Measurements from ENCODE around the gene CAVIN2.

Gene CAVIN2, protein sequence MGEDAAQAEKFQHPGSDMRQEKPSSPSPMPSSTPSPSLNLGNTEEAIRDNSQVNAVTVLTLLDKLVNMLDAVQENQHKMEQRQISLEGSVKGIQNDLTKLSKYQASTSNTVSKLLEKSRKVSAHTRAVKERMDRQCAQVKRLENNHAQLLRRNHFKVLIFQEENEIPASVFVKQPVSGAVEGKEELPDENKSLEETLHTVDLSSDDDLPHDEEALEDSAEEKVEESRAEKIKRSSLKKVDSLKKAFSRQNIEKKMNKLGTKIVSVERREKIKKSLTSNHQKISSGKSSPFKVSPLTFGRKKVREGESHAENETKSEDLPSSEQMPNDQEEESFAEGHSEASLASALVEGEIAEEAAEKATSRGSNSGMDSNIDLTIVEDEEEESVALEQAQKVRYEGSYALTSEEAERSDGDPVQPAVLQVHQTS

DNA sequence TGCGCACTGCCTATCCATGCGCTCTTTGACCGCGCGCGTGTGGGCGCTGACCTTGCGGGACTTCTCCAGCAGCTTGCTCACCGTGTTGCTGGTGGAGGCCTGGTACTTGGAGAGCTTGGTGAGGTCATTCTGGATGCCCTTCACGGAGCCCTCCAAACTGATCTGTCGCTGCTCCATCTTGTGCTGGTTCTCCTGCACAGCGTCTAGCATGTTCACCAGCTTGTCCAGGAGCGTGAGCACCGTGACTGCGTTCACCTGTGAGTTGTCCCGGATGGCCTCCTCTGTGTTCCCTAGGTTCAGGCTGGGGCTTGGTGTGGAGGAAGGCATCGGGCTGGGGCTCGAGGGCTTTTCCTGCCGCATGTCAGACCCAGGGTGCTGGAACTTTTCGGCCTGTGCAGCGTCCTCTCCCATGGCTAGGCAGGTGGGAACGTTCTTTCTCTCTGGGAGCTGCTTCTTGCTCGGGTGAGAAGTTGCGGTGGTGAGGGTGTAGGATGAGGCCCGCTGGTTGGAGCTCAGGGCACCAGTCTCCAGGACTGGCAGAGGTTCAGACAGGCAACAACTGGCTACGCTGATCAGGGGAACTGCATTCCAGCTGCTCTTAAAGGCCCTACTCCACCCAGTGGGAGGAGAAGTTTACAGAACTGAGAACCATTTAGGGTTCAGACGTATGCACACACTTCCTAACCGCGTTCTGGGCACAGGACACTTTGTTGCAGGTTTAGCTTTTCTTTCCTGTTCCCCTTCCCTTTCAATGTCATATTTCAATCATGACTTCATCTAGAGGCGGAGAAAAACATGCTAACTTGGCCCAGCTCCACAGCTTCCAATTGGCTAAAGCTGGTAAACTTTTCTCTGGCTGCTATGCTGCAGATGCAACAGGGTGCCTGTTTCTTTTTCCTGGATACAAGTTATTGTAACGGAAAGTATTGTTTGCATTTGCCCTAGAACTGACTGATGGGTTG is at the start of gene CAVIN2:
Gene CAVIN2, minus strand, starts transcription at position 574 of the 962 bp plus-strand sequence. Its CDS starts 163 bp downstream, at position 411.
- peak; percentile 94 for DNase-seq

DNA sequence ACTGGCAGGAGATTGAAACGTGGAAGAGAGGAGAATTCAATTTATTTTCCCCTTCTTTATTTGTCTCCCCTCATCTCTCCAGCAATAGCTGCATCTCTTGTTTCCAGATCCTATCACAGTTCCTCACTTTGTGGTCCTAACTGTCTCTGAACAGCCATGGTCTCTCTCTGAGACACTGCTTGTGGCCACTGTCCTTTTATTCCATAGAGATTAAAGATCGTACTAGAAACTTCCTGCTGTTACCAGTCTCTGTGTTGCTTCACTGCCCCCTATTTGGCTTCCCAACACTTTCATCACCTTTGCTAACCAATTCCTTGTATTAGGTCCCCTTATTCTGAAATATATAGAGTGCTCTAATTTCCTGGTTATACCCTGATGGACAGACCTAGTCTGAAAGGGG is 48.9 kb upstream of the CAVIN2 start:
- DNase-seq: no peak

DNA sequence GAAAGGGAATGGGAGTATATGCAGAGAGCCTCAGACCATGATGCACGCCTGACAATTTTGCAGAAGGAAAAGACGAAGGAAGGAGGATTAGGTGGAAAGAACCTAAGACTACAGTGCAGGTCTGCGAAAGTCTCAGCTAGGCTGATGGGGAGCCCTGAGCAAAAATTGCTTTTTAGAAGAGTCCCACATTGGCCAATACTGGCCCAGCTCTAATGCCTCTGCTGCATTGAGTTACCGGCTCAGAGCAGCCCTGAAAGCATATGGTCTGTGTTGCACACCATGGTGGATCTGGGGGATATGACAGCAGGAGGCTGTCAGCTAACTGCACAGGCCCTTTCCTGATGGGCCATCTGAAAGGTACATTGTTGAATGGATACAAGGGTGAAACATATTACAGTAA is 48.3 kb upstream of the CAVIN2 start:
- no peak for DNase-seq

DNA sequence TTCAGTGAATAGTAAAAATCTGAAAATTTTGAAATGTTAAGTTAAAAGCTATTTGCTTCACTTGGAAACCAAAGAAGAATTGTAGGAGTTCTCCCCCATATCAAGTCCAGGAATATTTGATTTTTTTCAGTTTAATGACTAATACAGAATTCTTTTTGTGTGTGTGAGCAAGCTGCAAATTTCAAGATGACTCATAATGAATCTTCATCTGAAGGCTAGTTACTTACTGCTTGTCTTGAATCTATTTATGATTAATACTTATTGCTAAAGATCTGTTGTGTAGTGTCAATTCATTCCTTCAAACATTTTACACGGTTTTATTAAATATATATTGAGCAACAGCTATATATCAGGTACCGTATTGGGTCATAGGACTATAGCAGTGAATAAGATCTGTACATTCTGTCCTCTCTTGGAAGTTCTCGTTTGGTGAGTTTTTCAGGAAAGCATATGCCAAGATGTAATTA is 47.8 kb upstream of the CAVIN2 start:
- peak; percentile 95 for DNase-seq

DNA sequence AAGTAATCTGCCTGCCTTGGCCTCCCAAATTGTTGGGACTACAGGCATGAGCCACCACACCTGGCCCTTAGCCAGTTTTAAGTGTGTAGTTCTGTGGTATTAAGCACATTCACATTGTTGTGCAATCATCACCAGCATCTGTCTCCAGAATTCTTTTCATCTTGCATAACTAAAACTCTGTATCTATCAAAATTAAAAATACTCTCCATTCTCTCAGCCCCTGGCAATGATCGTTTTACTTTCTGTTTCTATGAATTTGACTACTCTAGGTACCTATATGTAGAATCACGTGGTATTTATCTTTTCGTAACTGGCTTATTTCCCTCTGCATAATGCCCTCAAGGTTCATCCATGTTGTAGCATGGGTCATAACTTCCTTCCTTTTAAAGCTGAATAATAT is 45.5 kb upstream of the CAVIN2 start:
- DNase-seq: peak; percentile 91

DNA sequence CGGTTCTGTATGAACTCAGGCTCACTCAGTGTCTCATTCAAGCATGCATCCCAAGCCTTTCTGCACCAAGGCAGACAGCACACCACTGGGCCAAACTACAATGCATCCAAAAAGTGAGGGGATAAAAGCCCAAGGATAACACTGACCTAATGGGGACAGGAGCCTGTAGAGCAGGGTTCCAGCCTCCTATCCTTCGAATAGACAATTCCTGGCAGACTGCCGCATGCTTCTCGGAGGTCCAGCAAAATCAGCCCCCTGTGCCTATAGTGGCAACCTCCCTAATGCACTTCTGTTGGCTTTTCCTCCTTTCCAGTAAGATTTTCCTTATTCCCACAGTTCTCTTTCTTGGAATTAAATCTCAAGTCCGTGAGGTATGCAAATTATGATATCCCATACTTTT is 44.8 kb upstream of the CAVIN2 start:
- no peak for DNase-seq

DNA sequence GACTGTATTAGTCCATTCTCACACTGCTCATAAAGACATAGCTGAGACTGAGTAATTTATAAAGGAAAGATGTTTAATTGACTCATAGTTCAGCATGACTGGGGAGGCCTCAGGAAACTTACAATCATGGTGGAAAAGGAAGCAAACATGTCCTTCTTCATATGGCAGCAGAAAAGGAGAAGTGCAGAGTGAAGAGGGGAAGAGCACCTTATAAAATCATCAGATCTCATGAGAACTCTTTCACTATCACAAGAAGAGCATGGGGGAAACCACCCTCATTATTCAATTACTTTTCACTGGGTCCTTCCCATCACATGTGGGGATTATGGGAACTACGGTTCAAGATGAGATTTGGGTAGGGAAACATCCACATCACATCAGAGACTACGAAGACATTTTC is 43.0 kb upstream of the CAVIN2 start:
- DNase-seq: no peak

DNA sequence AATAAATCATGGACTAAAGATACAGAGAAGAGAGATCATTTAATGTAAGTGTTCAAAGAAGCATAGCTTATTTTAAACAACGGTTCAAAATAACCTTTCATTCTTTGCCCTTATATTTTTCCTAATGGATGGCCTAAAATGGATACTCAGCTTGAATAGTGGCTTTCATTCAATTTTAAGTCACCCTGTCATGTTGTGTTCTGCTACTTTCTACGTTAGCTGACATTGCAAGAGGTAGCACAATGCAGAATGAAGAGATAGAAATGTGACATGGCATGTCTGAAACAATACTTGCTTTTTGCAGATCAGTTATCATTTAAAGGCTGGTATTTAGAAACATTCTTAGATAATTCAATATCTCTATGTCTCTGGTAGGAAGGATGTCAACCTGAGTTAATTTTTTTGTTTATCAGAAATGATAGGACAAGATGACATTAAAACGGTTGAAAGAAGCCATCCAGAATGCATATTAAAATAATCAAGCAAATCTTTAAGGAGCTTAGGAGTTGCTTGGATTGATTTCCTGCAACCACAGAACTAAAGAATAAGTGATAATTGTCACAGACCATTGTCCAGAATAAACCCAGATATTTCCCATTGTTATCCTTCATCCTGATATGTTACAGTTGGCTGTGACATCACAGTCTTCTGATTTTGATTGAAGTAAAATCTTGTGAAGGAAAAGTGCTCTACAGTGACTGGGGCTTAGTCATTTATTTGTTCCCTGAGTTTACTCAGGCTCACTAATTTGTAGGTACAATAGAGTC is 41.7 kb upstream of the CAVIN2 start:
- DNase-seq: no peak

DNA sequence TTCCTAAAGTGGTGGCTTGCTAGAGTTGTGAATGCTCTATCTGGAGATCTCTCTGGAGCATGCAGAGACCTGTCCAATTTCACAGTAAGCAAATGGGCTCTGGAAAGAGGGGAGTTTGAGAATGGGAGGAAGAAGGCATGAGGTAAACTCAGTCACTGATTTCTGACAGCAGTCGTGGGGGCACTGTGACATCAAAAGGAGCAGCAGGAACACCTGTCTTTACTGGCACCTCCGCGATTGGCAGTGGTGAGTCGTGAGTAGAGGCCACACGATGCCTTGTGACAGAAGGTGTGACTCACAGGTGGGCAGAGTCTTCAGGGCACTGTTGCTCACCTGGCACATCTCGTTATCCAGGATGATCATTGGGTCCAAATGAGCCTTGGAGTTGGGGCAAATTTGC is 38.8 kb upstream of the CAVIN2 start:
- DNase-seq: no peak

DNA sequence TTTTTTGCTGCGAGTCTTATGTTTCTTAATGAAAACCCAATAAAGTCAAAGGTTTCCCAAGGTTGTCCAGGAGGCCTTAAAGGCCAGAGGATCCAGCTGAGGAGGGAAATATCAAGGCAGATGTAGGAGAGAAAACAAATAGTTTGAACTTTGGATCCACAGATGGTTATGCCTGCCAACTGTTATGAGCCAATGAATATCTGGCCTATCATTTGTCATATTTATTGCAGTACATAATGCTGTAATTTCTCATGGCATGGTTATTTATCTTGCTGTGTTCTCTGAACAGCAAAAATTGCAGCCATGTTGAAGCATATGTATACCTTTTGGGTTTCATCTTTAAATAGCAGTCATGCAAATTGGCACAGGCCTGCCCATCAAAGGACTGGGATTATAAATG is 38.2 kb upstream of the CAVIN2 start:
- DNase-seq: peak; percentile 4

DNA sequence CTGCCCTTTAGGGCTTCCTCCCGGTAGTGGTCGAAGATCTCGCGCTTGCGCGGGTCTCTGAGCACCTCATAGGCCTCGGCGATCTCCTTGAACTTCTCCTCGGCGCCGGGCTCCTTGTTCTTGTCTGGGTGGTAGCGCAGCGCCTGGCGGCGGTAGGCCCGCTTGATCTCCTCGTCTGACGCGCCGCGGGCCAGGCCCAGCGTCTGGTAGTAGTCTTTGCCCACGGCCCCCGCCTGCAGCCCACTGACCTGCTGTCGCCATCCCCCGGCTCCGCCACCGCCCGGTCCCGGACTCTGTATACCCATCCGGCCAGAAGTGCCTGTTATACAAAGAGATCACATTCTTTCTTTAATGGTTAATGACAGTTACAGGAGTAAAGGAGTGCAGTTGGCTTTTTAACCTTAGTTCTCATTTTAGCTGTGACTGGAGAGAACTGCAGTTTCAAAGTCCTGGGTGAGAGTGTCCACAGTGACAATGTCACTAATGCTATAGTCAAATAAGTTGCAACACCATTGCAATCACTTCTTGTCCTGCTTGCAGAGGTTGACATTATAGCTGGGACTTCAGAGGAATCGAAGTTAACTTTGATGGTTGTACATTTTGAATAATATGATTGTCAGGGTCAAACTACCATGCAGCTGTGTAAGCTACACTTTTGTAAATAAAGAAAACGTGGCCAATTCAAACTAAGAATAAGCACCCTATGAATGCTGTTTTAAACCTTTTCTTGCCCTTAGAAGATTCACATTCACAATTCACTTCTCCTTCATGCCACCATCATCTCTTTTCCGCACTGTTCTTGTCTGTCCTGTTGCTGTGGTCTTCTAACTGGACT is 35.3 kb upstream of the CAVIN2 start:
- DNase-seq: no peak

DNA sequence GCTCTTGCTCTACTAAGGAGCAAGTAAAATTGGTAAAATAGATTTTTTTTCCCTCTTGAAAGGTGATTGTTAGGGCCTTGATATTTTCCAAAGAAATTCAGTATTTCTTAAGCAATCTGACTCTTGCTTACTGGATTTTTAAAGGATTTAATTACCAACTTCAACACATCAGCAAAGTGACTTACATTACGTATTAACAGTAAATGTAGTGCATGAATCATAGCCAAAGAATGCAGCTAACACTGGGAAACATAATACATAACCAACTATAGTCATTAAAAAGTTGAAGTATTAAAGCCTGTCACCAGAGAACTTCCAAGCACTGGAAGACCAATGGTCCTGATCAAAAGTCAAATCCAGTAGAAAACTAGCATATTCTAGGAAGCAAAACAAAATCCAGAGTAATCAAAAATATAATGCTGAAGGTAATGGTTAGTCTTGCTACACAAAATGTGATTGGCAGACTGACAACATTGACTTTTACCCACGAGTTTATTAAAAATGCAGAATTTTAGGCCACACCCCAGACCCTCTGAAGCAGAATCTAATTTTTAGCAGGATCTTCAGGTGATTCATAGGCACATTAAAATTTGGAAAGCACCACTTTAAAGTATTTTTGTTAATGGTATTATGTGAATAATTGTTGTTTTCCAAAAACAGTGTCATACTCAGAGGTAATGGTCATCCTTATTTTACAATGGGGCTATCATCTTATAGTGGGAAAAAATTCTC is 31.8 kb upstream of the CAVIN2 start:
- peak; percentile 90 for DNase-seq

DNA sequence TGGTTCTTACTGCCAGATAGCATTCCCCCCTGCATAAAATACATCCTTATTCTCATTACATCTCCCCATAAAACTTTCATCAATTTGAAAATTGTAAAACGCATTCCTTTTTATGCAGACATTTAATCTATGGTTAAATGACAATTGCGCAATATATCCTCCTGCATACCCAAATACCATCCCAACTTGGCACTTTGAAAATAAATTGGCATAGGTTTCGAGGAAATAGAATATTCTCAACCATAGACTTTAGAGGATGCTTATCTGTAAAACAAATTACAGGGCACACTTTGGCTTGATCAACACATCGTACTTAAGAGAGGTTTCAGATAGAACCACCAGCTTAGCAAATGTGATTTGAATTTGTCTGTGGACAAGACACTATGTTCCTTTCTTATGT is 31.0 kb upstream of the CAVIN2 start:
- no peak for DNase-seq

DNA sequence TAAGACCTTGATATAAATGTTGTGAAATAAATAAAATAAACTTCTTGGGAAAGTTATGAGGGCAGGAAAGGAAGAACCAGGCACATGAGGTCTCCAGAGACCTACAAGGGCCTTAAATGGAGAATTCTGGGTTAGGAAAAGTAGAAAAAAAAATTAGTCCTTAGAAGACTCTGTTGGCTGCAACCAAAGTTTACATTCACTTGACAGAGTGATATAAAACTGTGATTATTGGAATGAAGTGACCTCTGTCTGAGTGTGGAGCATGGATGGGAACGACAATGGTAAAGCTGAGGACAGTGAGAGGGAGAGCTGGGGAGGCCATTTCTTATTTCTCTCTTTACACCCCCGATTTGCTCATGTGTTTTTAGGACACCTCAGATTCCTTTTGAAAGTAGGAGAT is 29.0 kb upstream of the CAVIN2 start:
- DNase-seq: no peak

DNA sequence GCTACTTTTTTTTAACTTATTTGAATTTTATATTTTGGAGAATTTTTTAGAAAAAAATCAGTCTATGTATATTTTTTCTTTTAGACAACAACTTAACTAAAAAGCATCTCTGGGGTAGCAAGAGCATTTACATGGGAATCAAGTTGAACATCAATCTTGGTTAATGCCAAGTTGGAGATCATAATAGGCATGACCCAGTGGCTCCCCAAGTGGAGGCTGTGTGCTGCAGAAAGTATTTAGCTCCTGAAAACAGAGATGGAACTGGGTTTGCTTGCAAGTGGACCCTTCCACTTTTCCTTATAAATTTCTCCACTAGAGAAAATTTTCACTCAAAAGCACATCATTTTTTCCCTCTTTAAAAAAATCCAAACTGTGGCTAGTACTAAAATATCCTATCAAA is 23.9 kb upstream of the CAVIN2 start:
- peak; percentile 22 for DNase-seq

DNA sequence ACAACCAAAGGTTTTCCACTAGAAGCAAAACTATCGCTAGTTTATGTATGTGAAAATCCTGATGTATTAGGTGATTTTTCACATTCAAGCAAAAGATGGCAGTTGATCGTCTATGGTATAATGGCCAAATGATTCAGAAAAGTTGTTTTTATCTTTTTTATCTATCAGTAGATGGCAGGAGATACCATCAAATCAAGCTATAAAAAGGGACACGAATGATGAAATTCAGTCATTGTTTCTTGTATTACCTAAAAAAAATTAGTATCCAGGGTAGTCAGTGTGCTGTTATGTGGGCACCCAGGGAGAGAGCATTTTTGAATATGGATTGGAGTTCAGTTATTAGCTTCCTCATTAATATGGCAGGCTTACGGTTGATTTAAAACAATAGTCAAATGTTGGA is 22.9 kb upstream of the CAVIN2 start:
- DNase-seq: peak; percentile 27

DNA sequence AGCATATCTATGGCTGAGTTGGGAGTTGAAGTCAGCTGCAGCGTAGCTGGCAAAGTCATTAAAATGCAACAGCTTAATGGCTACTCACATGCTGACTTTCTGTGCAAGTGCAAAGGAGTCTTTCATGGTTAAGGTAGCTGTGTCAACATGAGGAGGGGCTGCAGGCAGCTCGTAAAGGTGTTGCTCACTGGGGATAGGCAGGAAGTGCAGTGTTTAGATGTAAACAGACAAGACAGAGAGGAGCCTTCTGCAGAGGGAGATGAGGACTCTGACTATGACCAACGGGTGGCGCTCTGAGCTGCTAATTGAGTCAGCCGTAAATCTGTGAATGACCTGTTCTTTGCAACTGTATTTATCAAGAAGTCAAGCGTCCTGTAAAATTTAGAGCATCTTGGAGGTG is 22.3 kb upstream of the CAVIN2 start:
- peak; percentile 58 for DNase-seq

DNA sequence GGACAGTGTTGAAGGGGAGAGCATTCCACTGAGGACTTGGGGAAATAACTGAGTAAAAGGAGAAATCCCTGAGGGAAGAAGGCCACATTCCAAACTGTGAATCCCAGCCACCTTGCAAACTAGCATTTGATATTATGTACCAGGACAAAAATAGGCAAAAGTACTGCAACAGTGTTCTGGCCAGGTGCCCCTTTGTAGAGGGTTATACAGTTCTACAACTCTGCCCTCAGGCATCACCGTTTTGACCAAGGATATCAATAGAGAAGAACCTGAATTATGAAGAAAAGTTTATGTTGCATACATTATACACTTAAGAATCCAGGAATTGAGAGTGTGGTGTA is 20.6 kb upstream of the CAVIN2 start:
- DNase-seq: no peak

DNA sequence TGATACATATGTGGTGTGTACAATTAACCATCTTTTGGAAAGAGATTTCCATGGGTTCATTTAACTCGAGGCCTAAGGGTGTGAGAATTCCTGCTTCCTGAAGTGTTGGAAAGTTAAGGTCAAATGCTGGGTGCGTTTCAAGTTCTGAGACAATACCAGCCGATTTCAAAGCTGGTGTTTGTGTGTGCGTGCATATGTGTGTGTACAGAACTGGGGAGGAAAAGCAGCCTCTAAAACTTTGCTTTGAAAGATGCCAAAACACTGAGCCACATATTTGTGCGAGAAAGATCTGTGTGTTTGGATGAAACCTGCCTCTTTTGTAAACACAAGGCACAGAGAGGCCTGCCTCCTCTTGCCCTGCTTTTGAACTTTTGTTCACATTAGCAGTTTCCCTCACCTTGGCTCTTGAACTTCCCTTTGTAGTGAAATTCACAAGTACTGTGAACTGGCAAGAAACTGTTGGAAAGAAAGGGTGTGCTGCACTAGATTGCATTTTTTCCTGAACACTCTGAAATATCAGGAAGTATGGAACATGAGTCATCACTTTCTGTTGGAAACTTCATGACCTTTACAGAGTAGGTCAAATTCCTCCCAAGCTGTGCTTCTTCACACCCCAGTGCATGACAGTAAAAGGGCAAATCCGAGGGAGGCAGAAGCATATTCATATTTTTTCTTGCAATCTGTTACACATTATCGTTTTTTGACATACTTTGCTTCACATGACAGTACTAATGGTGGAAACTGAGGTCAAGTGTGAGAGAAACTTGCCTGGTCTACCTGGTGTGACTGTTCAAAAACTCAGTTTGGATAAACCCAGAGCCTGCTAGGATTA is 20.0 kb upstream of the CAVIN2 start:
- peak; percentile 97 for DNase-seq

DNA sequence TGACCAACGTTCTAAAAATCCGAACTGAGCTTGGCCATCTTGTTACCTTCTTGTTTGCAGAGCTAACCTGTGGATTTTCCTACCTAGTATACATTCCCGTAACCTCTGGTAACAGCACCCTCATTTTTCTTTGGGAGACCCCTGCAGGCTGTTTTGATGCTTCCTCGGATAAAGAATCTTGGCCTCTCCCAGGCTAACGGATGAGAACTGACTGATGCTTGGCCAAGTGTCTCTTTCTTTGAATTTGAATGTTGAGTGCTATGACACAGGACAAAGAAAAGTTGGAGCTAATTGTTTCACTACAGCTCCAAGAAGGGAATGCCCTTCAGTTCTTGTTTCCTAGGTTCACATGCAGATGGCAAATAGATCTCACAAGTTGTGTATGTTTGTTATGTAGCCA is 19.3 kb upstream of the CAVIN2 start:
- DNase-seq: no peak

All from HCEC 1CT (cell line).